ENCODE results near the gene SUFU.
"Not testable (repeated sequence)": the region's sequence is repeated elsewhere in the genome, so short reads cannot be mapped to it uniquely, and the experiment has no call there.

The SUFU gene

GRCh38 chr10:102515724-102516123 lies 12.0 kb downstream of the SUFU start:
- DNase-seq = no peak

- DNase-seq = no peak
Measured at GRCh38 chr10:102517553-102517952, 13.8 kb downstream of the SUFU start.

GRCh38 chr10:102519246-102519825 lies 15.6 kb downstream of the SUFU start:
- DNase-seq = no peak

- no peak for DNase-seq
Measured at GRCh38 chr10:102522874-102523249, 19.1 kb downstream of the SUFU start.

- DNase-seq = no peak
Measured at GRCh38 chr10:102523250-102524029, 19.7 kb downstream of the SUFU start.

- no peak for DNase-seq
Measured at GRCh38 chr10:102524746-102525145, 21.0 kb downstream of the SUFU start.

- no peak for DNase-seq
Measured at GRCh38 chr10:102527546-102527945, 23.8 kb downstream of the SUFU start.

- no peak for DNase-seq
Measured at GRCh38 chr10:102534333-102534732, 30.6 kb downstream of the SUFU start.

- not testable (repeated sequence) for DNase-seq
Measured at GRCh38 chr10:102534966-102535365, 31.2 kb downstream of the SUFU start.

- no peak for DNase-seq
Measured at GRCh38 chr10:102535481-102536147, 31.8 kb downstream of the SUFU start.

GRCh38 chr10:102537367-102537766 lies 33.6 kb downstream of the SUFU start:
- no peak for DNase-seq

- DNase-seq = no peak
Measured at GRCh38 chr10:102537948-102538347, 34.2 kb downstream of the SUFU start.

- DNase-seq = no peak
Measured at GRCh38 chr10:102538811-102539210, 35.0 kb downstream of the SUFU start.

GRCh38 chr10:102540023-102540422 lies 36.3 kb downstream of the SUFU start:
- no peak for DNase-seq

GRCh38 chr10:102542800-102543418 lies 39.1 kb downstream of the SUFU start:
- DNase-seq = no peak

GRCh38 chr10:102545265-102545871 lies 41.6 kb downstream of the SUFU start:
- no peak for DNase-seq

GRCh38 chr10:102545997-102546396 lies 42.2 kb downstream of the SUFU start:
- no peak for DNase-seq

GRCh38 chr10:102546606-102547320 lies 43.0 kb downstream of the SUFU start:
- no peak for DNase-seq

- no peak for DNase-seq
Measured at GRCh38 chr10:102549549-102549948, 45.8 kb downstream of the SUFU start.

GRCh38 chr10:102550636-102551210 lies 47.0 kb downstream of the SUFU start:
- DNase-seq = no peak

- no peak for DNase-seq
Measured at GRCh38 chr10:102552533-102552932, 48.8 kb downstream of the SUFU start.

GRCh38 chr10:102553771-102554170 lies 50.0 kb downstream of the SUFU start:
- DNase-seq = no peak

Data from activated CD8-positive, alpha-beta memory T cell treated with anti-CD3 and anti-CD28 coated beads for 24 hours (primary cell).